ENCODE data around the gene POLD2.
A peak's percentile ranks its signal among the peaks of the same experiment; 100 is the strongest.

DNA sequence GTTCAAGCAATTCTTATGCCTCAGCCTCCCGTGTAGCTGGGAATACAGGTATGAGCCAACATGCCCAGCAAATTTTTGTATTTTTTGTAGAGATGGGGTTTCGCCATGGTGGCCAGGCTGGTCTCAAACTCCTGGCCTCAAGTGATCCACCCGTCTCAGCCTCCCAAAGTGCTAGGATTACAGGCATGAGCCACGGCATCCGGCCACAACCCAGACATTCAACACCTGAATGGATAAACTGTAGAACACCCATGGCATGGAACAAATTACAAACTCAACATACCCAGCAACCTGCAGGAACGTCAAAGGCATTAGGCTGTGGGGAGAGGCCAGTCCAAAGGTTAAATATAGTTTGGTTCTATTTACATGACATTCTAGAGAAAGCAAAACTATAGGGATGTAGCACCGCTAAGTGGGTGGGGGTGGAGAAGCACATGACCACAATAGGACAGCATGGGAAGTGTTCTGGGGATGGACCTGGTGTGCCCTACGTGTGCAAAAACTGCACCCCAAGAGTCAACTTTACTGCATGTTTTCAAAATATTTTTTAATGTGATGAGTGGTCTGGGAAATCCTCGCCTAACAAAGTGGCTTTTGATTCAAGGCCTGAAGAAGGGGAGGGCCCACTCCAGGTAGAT, 51.5 kb downstream of the POLD2 start:
- TF ChIP-seq POLR2AphosphoS5 (IDR thresholded peaks at IDR 0.05; ENCODE audit: low read depth, low read length), result no peak
- TF ChIP-seq, protein P1, sequence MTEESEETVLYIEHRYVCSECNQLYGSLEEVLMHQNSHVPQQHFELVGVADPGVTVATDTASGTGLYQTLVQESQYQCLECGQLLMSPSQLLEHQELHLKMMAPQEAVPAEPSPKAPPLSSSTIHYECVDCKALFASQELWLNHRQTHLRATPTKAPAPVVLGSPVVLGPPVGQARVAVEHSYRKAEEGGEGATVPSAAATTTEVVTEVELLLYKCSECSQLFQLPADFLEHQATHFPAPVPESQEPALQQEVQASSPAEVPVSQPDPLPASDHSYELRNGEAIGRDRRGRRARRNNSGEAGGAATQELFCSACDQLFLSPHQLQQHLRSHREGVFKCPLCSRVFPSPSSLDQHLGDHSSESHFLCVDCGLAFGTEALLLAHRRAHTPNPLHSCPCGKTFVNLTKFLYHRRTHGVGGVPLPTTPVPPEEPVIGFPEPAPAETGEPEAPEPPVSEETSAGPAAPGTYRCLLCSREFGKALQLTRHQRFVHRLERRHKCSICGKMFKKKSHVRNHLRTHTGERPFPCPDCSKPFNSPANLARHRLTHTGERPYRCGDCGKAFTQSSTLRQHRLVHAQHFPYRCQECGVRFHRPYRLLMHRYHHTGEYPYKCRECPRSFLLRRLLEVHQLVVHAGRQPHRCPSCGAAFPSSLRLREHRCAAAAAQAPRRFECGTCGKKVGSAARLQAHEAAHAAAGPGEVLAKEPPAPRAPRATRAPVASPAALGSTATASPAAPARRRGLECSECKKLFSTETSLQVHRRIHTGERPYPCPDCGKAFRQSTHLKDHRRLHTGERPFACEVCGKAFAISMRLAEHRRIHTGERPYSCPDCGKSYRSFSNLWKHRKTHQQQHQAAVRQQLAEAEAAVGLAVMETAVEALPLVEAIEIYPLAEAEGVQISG (CRISPR knock-in tag; IDR thresholded peaks at IDR 0.05), result peak; percentile 67
- no peak for TF ChIP-seq SIN3A (IDR thresholded peaks at IDR 0.05; ENCODE audit: borderline replicate concordance, low read depth, low read length)
- no peak for TF ChIP-seq TAF1 (CRISPR knock-in tag; IDR thresholded peaks at IDR 0.05)
- TF ChIP-seq MATR3 (CRISPR knock-in tag; IDR thresholded peaks at IDR 0.05), result no peak
- TF ChIP-seq, protein P2, sequence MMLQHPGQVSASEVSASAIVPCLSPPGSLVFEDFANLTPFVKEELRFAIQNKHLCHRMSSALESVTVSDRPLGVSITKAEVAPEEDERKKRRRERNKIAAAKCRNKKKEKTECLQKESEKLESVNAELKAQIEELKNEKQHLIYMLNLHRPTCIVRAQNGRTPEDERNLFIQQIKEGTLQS (CRISPR knock-in tag; IDR thresholded peaks at IDR 0.05), result no peak
- TF ChIP-seq, protein P3, sequence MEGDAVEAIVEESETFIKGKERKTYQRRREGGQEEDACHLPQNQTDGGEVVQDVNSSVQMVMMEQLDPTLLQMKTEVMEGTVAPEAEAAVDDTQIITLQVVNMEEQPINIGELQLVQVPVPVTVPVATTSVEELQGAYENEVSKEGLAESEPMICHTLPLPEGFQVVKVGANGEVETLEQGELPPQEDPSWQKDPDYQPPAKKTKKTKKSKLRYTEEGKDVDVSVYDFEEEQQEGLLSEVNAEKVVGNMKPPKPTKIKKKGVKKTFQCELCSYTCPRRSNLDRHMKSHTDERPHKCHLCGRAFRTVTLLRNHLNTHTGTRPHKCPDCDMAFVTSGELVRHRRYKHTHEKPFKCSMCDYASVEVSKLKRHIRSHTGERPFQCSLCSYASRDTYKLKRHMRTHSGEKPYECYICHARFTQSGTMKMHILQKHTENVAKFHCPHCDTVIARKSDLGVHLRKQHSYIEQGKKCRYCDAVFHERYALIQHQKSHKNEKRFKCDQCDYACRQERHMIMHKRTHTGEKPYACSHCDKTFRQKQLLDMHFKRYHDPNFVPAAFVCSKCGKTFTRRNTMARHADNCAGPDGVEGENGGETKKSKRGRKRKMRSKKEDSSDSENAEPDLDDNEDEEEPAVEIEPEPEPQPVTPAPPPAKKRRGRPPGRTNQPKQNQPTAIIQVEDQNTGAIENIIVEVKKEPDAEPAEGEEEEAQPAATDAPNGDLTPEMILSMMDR (CRISPR knock-in tag; IDR thresholded peaks at IDR 0.05), result peak; percentile 63
- no peak for TF ChIP-seq ZBTB7A (CRISPR knock-in tag; IDR thresholded peaks at IDR 0.05)
- TF ChIP-seq POLR2AphosphoS2 (IDR thresholded peaks at IDR 0.05; ENCODE audit: low read depth, low read length), result no peak
- no peak for TF ChIP-seq TRIM24 (CRISPR knock-in tag; IDR thresholded peaks at IDR 0.05)
- no peak for TF ChIP-seq ZIK1 (CRISPR knock-in tag; IDR thresholded peaks at IDR 0.05; ENCODE audit: borderline replicate concordance, low read depth)
